Left ventricle myocardium inferior (tissue), 1 donor: ENCODE results near the gene RDH5. TPM values are rescaled to one million over a fixed set of nuclear protein-coding genes. Genes with fewer than 3 reads are reported as not detected.

Experiments
- DNase-seq: peaks from one replicate; pipeline ENCODE4 v3.0.0-alpha.2; 2020
- H3K27ac ChIP-seq: fragments of 200-600 bp; replicated peaks from 2 replicates; pipeline ENCODE4 v1.8.0; 2021
- H3K27me3 ChIP-seq: fragments of 200-600 bp; 2 replicates; pipeline ENCODE4 v1.8.0; 2021; ENCODE audit warnings: low read depth
- H3K36me3 ChIP-seq: fragments of 200-600 bp; 2 replicates; pipeline ENCODE4 v1.8.0; 2021
- H3K4me1 ChIP-seq: fragments of 200-600 bp; 2 replicates; pipeline ENCODE4 v1.8.0; 2021
- H3K4me3 ChIP-seq: fragments of 200-600 bp; 2 replicates; pipeline ENCODE4 v1.8.0; 2021; ENCODE audit warnings: mild to moderate bottlenecking, moderate library complexity
- H3K9me3 ChIP-seq: fragments of 200-600 bp; replicated peaks from 2 replicates; pipeline ENCODE4 v1.8.0; 2021
- CTCF ChIP-seq: fragments of 200-600 bp; IDR thresholded peaks from 2 replicates; pipeline ENCODE4 v1.8.0; 2021; ENCODE audit warnings: antibody characterized with exemption, mild to moderate bottlenecking, borderline replicate concordance
- intact Hi-C: fragments of 100-400 bp; cut with micrococcal nuclease; formaldehyde crosslinking; loops from one replicate; pipeline ENCODE4 v1.11.0; 2022
- total RNA-seq: library from RNA; stranded (reverse); fragmentation: NEBNext Ultra II Directional; extraction: Animal tissue kit (Norgen Biotek cat#: 25700); gene quantifications from one replicate; pipeline ENCODE4 v1.2.1, GENCODE V29; 2021
- donor health status: DM: no; HTN: yes; CAD: no; lungs with severe emphysema.

RDH5 gene
- total RNA-seq, 1 donor from 2014 or later: 12.2 TPM

GRCh38 chr12:55767156-55767555, 47.0 kb downstream of the RDH5 start:
- no peaks in the 10 kb centered on the region for H3K4me1 ChIP-seq
- no peak overlapping the region for H3K4me3 ChIP-seq
- intact Hi-C loops: no loop called here
- no peak for DNase-seq
- H3K27ac ChIP-seq: no peak overlapping the region
- H3K36me3 ChIP-seq: peaks cover 40% of the 10 kb centered on the region
- TF ChIP-seq CTCF: no peak
- no peaks in the 10 kb centered on the region for H3K27me3 ChIP-seq
- H3K9me3 ChIP-seq: no peaks in the 10 kb centered on the region

GRCh38 chr12:55771736-55772135, 51.5 kb downstream of the RDH5 start:
- Histone ChIP-seq H3K4me3 (no peak overlapping the region), H3K9me3 (no peaks in the 10 kb centered on the region), H3K4me1 (no peaks in the 10 kb centered on the region), H3K36me3 (peaks cover 30% of the 10 kb centered on the region), H3K27ac (no peak overlapping the region), H3K27me3 (no peaks in the 10 kb centered on the region)
- TF ChIP-seq CTCF: no peak
- no peak for DNase-seq
- intact Hi-C loops: no loop called here

Other genes with a start within 250 kb of the RDH5 start
- not detected for gene OR6C68, start 228.0 kb upstream of the RDH5 start, total RNA-seq
- not detected for gene OR6C4, start 170.8 kb upstream of the RDH5 start, total RNA-seq
- gene OR2AP1, start 147.9 kb upstream of the RDH5 start, total RNA-seq: not detected
- not detected for gene OR10P1, start 83.5 kb upstream of the RDH5 start, total RNA-seq
- 520 TPM for gene ITGA7, start 12.5 kb upstream of the RDH5 start, total RNA-seq
- gene BLOC1S1, start 4.3 kb upstream of the RDH5 start, total RNA-seq: 109 TPM
- gene CD63, start 8.6 kb downstream of the RDH5 start, total RNA-seq: 705 TPM
- 15.6 TPM for gene GDF11, start 22.7 kb downstream of the RDH5 start, total RNA-seq
- gene SARNP, start 97.3 kb downstream of the RDH5 start, total RNA-seq: 53.2 TPM
- 13.3 TPM for gene ORMDL2, start 97.6 kb downstream of the RDH5 start, total RNA-seq
- gene DNAJC14, start 109.2 kb downstream of the RDH5 start, total RNA-seq: 18.6 TPM
- 2.2 TPM for gene MMP19, start 122.5 kb downstream of the RDH5 start, total RNA-seq
- 14.8 TPM for gene PYM1, start 207.5 kb downstream of the RDH5 start, total RNA-seq
- 6.5 TPM for gene DGKA, start 210.8 kb downstream of the RDH5 start, total RNA-seq
- gene PMEL, start 245.6 kb downstream of the RDH5 start, total RNA-seq: 0.16 TPM
- gene CDK2, start 246.4 kb downstream of the RDH5 start, total RNA-seq: 7.3 TPM